ENCODE measurements around the gene SPSB1. TPM values are rescaled to one million over a fixed set of nuclear protein-coding genes. Genes with fewer than 3 reads are reported as not detected.

SPSB1 gene
- total RNA-seq, 1 experiment from 2014 or later, result 33.8 TPM

- Histone ChIP-seq H4K20me1 (ENCODE audit: insufficient read depth) (no peaks in the 10 kb centered on the region), H3K79me2 (ENCODE audit: low read depth) (no peaks in the 10 kb centered on the region), H3K4me1 (replicated peaks; ENCODE audit: insufficient read depth) (no peaks in the 10 kb centered on the region), H3K9me3 (ENCODE audit: insufficient read depth, low read depth) (peaks cover 6% of the 10 kb centered on the region), H3K36me3 (ENCODE audit: low read depth) (no peaks in the 10 kb centered on the region), H3K9me2 (ENCODE audit: insufficient read depth) (no peaks in the 10 kb centered on the region), H2AFZ (no peak overlapping the region), H3K4me2 (no peak overlapping the region), H3K27ac (no peak overlapping the region), H3K4me3 (no peak overlapping the region), H3K27me3 (ENCODE audit: insufficient read depth, low read depth) (no peaks in the 10 kb centered on the region), H3F3A (ENCODE audit: insufficient read depth, low read depth) (peaks cover 6% of the 10 kb centered on the region; the same call in 1 of the 2 replicates)
- intact Hi-C loops (cut with micrococcal nuclease; ENCODE audit: unreplicated experiment), result no loop called here
- ChIA-PET CTCF (no interaction called here), POLR2A (ENCODE audit: unreplicated experiment) (no interaction called here)
- TF ChIP-seq CTCF (conservative IDR thresholded peaks at IDR 0.05) (no peak), EZH2 (IDR thresholded peaks at IDR 0.05; ENCODE audit: low read depth) (no peak)
- BruUV-seq (replicated peaks), result no TSS peak
- no peak for DNase-seq
These were observed 39.1 kb upstream of the SPSB1 start for GRCh38 chr1:9253453-9254105.

- Histone ChIP-seq H3K9me3 (ENCODE audit: insufficient read depth, low read depth) (peaks cover 7% of the 10 kb centered on the region), H3K79me2 (ENCODE audit: low read depth) (no peaks in the 10 kb centered on the region), H4K20me1 (ENCODE audit: insufficient read depth) (no peaks in the 10 kb centered on the region), H3K27me3 (ENCODE audit: insufficient read depth, low read depth) (no peaks in the 10 kb centered on the region), H3K4me2 (no peak overlapping the region), H3K36me3 (ENCODE audit: low read depth) (no peaks in the 10 kb centered on the region), H3F3A (ENCODE audit: insufficient read depth, low read depth) (peaks cover 18% of the 10 kb centered on the region; the same call in 1 of the 2 replicates), H2AFZ (no peak overlapping the region), H3K4me1 (replicated peaks; ENCODE audit: insufficient read depth) (no peaks in the 10 kb centered on the region), H3K27ac (no peak overlapping the region), H3K4me3 (no peak overlapping the region), H3K9me2 (ENCODE audit: insufficient read depth) (no peaks in the 10 kb centered on the region)
- ChIA-PET POLR2A (ENCODE audit: unreplicated experiment) (no interaction called here), CTCF (no interaction called here)
- intact Hi-C loops (cut with micrococcal nuclease; ENCODE audit: unreplicated experiment), result no loop called here
- no peak for DNase-seq
- TF ChIP-seq EZH2 (IDR thresholded peaks at IDR 0.05; ENCODE audit: low read depth) (no peak), CTCF (conservative IDR thresholded peaks at IDR 0.05) (no peak)
- BruUV-seq (replicated peaks), result no TSS peak
These were observed 36.4 kb upstream of the SPSB1 start for GRCh38 chr1:9256332-9256731.

GRCh38 chr1:9257851-9258250 lies 34.8 kb upstream of the SPSB1 start:
- intact Hi-C loops (cut with micrococcal nuclease; ENCODE audit: unreplicated experiment), result no loop called here
- ChIA-PET CTCF (no interaction called here), POLR2A (ENCODE audit: unreplicated experiment) (no interaction called here)
- Histone ChIP-seq H3K9me3 (ENCODE audit: insufficient read depth, low read depth) (peaks cover 7% of the 10 kb centered on the region), H3K4me2 (no peak overlapping the region), H3F3A (ENCODE audit: insufficient read depth, low read depth) (peaks cover 18% of the 10 kb centered on the region; the same call in 1 of the 2 replicates), H3K36me3 (ENCODE audit: low read depth) (no peaks in the 10 kb centered on the region), H4K20me1 (ENCODE audit: insufficient read depth) (no peaks in the 10 kb centered on the region), H3K27ac (no peak overlapping the region), H3K9me2 (ENCODE audit: insufficient read depth) (no peaks in the 10 kb centered on the region), H3K4me1 (replicated peaks; ENCODE audit: insufficient read depth) (no peaks in the 10 kb centered on the region), H3K4me3 (no peak overlapping the region), H3K27me3 (ENCODE audit: insufficient read depth, low read depth) (no peaks in the 10 kb centered on the region), H2AFZ (no peak overlapping the region), H3K79me2 (ENCODE audit: low read depth) (no peaks in the 10 kb centered on the region)
- no peak for DNase-seq
- TF ChIP-seq CTCF (conservative IDR thresholded peaks at IDR 0.05) (no peak), EZH2 (IDR thresholded peaks at IDR 0.05; ENCODE audit: low read depth) (no peak)
- no TSS peak for BruUV-seq (replicated peaks)
